ENCODE measurements around the gene DLL3.

The DLL3 gene

GRCh38 chr19:39497996-39498797, 550 bp upstream of the DLL3 start (continued):
- TF ChIP-seq ZBTB8A (tag by site-specific recombination; IDR thresholded peaks at IDR 0.05) (no peak), ZNF792 (tag by site-specific recombination; IDR thresholded peaks at IDR 0.05) (peak; percentile 84), SETDB1 (IDR thresholded peaks at IDR 0.05; ENCODE audit: insufficient read length, low read length) (no peak), ZNF274 (IDR thresholded peaks at IDR 0.05; ENCODE audit: low read length) (no peak), ZNF274 (tag by site-specific recombination; IDR thresholded peaks at IDR 0.05; ENCODE audit: borderline replicate concordance) (no peak), ZIC2 (tag by site-specific recombination; IDR thresholded peaks at IDR 0.05) (no peak), ZNF140 (tag by site-specific recombination; IDR thresholded peaks at IDR 0.05) (no peak), ZFP41 (tag by site-specific recombination; IDR thresholded peaks at IDR 0.05; ENCODE audit: borderline replicate concordance) (no peak), ZBTB17 (tag by site-specific recombination; IDR thresholded peaks at IDR 0.05) (peak; percentile 92), GLIS2 (tag by site-specific recombination; IDR thresholded peaks at IDR 0.05) (peak; percentile 76), ZNF155 (tag by site-specific recombination; IDR thresholded peaks at IDR 0.05) (no peak), ZNF548 (tag by site-specific recombination; IDR thresholded peaks at IDR 0.05) (no peak), ZSCAN4 (tag by site-specific recombination; IDR thresholded peaks at IDR 0.05) (peak; percentile 71), ZNF19 (tag by site-specific recombination; IDR thresholded peaks at IDR 0.05; ENCODE audit: low read depth) (no peak), TCF7L2 (IDR thresholded peaks at IDR 0.05; ENCODE audit: borderline replicate concordance, low read depth, low read length) (no peak), ZFP69B (tag by site-specific recombination; IDR thresholded peaks at IDR 0.05) (peak; percentile 75), ZNF48 (tag by site-specific recombination; IDR thresholded peaks at IDR 0.05) (no peak), ZNF302 (tag by site-specific recombination; IDR thresholded peaks at IDR 0.05; ENCODE audit: low read depth) (no peak), ZNF600 (tag by site-specific recombination; IDR thresholded peaks at IDR 0.05) (peak; percentile 94), ZFP3 (tag by site-specific recombination; IDR thresholded peaks at IDR 0.05; ENCODE audit: low read depth) (0 out of 2 replicates have a peak, but pooled peaks have one; percentile 7), ZBTB49 (tag by site-specific recombination; IDR thresholded peaks at IDR 0.05; ENCODE audit: low read depth) (no peak), ZNF610 (tag by site-specific recombination; IDR thresholded peaks at IDR 0.05; ENCODE audit: borderline replicate concordance) (0 out of 2 replicates have a peak, but pooled peaks have one; percentile 28), ZNF16 (tag by site-specific recombination; IDR thresholded peaks at IDR 0.05; ENCODE audit: low read depth) (no peak), ZNF114 (tag by site-specific recombination; IDR thresholded peaks at IDR 0.05) (no peak), ZNF707 (tag by site-specific recombination; IDR thresholded peaks at IDR 0.05) (no peak), ZNF341 (tag by site-specific recombination; IDR thresholded peaks at IDR 0.05; ENCODE audit: low read depth) (no peak; the same call in 1 of the 2 replicates), ZNF660 (tag by site-specific recombination; IDR thresholded peaks at IDR 0.05) (peak; percentile 29), ZNF174 (tag by site-specific recombination; IDR thresholded peaks at IDR 0.05) (no peak), ZNF426 (tag by site-specific recombination; IDR thresholded peaks at IDR 0.05) (no peak), ZNF132 (tag by site-specific recombination; IDR thresholded peaks at IDR 0.05; ENCODE audit: borderline replicate concordance) (no peak), ZNF785 (tag by site-specific recombination; IDR thresholded peaks at IDR 0.05) (peak; percentile 54; the same call in 1 of the 2 replicates), WT1 (tag by site-specific recombination; IDR thresholded peaks at IDR 0.05) (peak; percentile 44), PRDM10 (tag by site-specific recombination; IDR thresholded peaks at IDR 0.05) (peak; percentile 95), MZF1 (tag by site-specific recombination; IDR thresholded peaks at IDR 0.05; ENCODE audit: borderline replicate concordance) (peak; percentile 33; the same call in 1 of the 2 replicates), ZNF391 (tag by site-specific recombination; IDR thresholded peaks at IDR 0.05; ENCODE audit: borderline replicate concordance, low read depth) (0 out of 2 replicates have a peak, but pooled peaks have one; percentile 81)
